ENCODE results near the gene KIF21A.

The KIF21A gene

GRCh38 chr12:39389399-39390150 lies 53.3 kb downstream of the KIF21A start:
- DNase-seq (ENCODE audit: low spot score): no peak

- no peak for DNase-seq (ENCODE audit: low spot score)
These were observed 56.6 kb downstream of the KIF21A start for GRCh38 chr12:39386335-39386734.

GRCh38 chr12:39383114-39383513 lies 59.8 kb downstream of the KIF21A start:
- DNase-seq (ENCODE audit: low spot score): no peak

GRCh38 chr12:39380090-39380489 lies 62.8 kb downstream of the KIF21A start:
- no peak for DNase-seq (ENCODE audit: low spot score)

- no peak for DNase-seq (ENCODE audit: low spot score)
These were observed 64.6 kb downstream of the KIF21A start for GRCh38 chr12:39378341-39378740.

GRCh38 chr12:39375206-39375808 lies 67.6 kb downstream of the KIF21A start:
- no peak for DNase-seq (ENCODE audit: low spot score)

GRCh38 chr12:39372929-39373328 lies 70.0 kb downstream of the KIF21A start:
- DNase-seq (ENCODE audit: low spot score): no peak

GRCh38 chr12:39372204-39372925 lies 70.6 kb downstream of the KIF21A start:
- no peak for DNase-seq (ENCODE audit: low spot score)

- no peak for DNase-seq (ENCODE audit: low spot score)
These were observed 73.2 kb downstream of the KIF21A start for GRCh38 chr12:39369756-39370155.

GRCh38 chr12:39368891-39369290 lies 74.0 kb downstream of the KIF21A start:
- no peak for DNase-seq (ENCODE audit: low spot score)

- DNase-seq (ENCODE audit: low spot score): no peak
These were observed 74.8 kb downstream of the KIF21A start for GRCh38 chr12:39368096-39368495.

- no peak for DNase-seq (ENCODE audit: low spot score)
These were observed 75.4 kb downstream of the KIF21A start for GRCh38 chr12:39367494-39367893.

- peak; percentile 38 for DNase-seq (ENCODE audit: low spot score)
These were observed 77.4 kb downstream of the KIF21A start for GRCh38 chr12:39365364-39366001.

GRCh38 chr12:39364196-39364595 lies 78.7 kb downstream of the KIF21A start:
- no peak for DNase-seq (ENCODE audit: low spot score)

GRCh38 chr12:39359645-39360044 lies 83.3 kb downstream of the KIF21A start:
- DNase-seq (ENCODE audit: low spot score): no peak

- DNase-seq (ENCODE audit: low spot score): no peak
These were observed 85.9 kb downstream of the KIF21A start for GRCh38 chr12:39357041-39357440.

GRCh38 chr12:39355841-39356240 lies 87.1 kb downstream of the KIF21A start:
- DNase-seq (ENCODE audit: low spot score): no peak

- no peak for DNase-seq (ENCODE audit: low spot score)
These were observed 88.0 kb downstream of the KIF21A start for GRCh38 chr12:39354955-39355354.

GRCh38 chr12:39352471-39353017 lies 90.4 kb downstream of the KIF21A start:
- DNase-seq (ENCODE audit: low spot score): no peak

- DNase-seq (ENCODE audit: low spot score): no peak
These were observed 91.8 kb downstream of the KIF21A start for GRCh38 chr12:39351153-39351552.

GRCh38 chr12:39348941-39349626 lies 93.8 kb downstream of the KIF21A start:
- DNase-seq (ENCODE audit: low spot score): no peak

- DNase-seq (ENCODE audit: low spot score): no peak
These were observed 94.4 kb downstream of the KIF21A start for GRCh38 chr12:39348523-39348922.
